ENCODE measurements around the gene OVCH2.

The OVCH2 gene

GRCh38 chr11:7640816-7641215, 65.5 kb downstream of the OVCH2 start:
- Mint-ChIP-seq H3K4me3 (no peak overlapping the region), H3K36me3 (peaks cover 58 to 84% of the 10 kb centered on the region in 2 donors), H3K27ac (no peak overlapping the region), H3K4me1 (peaks cover 9 to 13% of the 10 kb centered on the region in 2 donors), H3K27me3 (no peaks in the 10 kb centered on the region), H3K9me3 (no peaks in the 10 kb centered on the region)
- ATAC-seq (replicated peaks) (no peak), DNase-seq (no peak)

- H3K4me3 Mint-ChIP-seq: no peak overlapping the region
- ATAC-seq (replicated peaks): no peak
- no peaks in the 10 kb centered on the region for H3K9me3 Mint-ChIP-seq
- DNase-seq: no peak
- H3K27me3 Mint-ChIP-seq: no peaks in the 10 kb centered on the region
- peaks cover 60 to 84% of the 10 kb centered on the region in 2 donors for H3K36me3 Mint-ChIP-seq
- H3K4me1 Mint-ChIP-seq: peaks cover 9 to 13% of the 10 kb centered on the region in 2 donors
- H3K27ac Mint-ChIP-seq: no peak overlapping the region
Measured at GRCh38 chr11:7639643-7640025, 66.6 kb downstream of the OVCH2 start.
